ENCODE results near the gene CCDC97. TPM values are rescaled to one million over a fixed set of nuclear protein-coding genes. Genes with fewer than 3 reads are reported as not detected.
"Not testable (repeated sequence)": the region's sequence is repeated elsewhere in the genome, so short reads cannot be mapped to it uniquely, and the experiment has no call there.

Gene CCDC97
- total RNA-seq = 4.4 and 8.7 TPM in 2 replicates

GRCh38 chr19:41310033-41310831, at the start of gene CCDC97:
Gene CCDC97, plus strand, starts transcription at chr19:41310172. Its CDS starts 139 bp downstream, at chr19:41310311.
- DNase-seq (ENCODE audit: low read depth in 2 of 2) = peak; percentile 89 to 93

- DNase-seq (ENCODE audit: low read depth in 2 of 2) = peak in 1 of 2 donors; percentile 53
Measured at GRCh38 chr19:41261474-41262190, 48.3 kb upstream of the CCDC97 start.

- DNase-seq (ENCODE audit: low read depth in 2 of 2) = peak; percentile 67 to 80
Measured at GRCh38 chr19:41263042-41263849, 46.7 kb upstream of the CCDC97 start.

GRCh38 chr19:41263850-41264580, 46.0 kb upstream of the CCDC97 start, which contains the start of gene HNRNPUL1:
Gene HNRNPUL1, plus strand, starts transcription at chr19:41264372. Its CDS starts 132 bp downstream, at chr19:41264504.
- DNase-seq (ENCODE audit: low read depth in 2 of 2) = peak; percentile 100

- DNase-seq (ENCODE audit: low read depth in 2 of 2) = peak; percentile 31 to 44
Measured at GRCh38 chr19:41264581-41265394, 45.2 kb upstream of the CCDC97 start.

- DNase-seq (ENCODE audit: low read depth in 2 of 2) = peak; percentile 28 to 33
Measured at GRCh38 chr19:41265395-41266153, 44.4 kb upstream of the CCDC97 start.

GRCh38 chr19:41269055-41269454, 40.9 kb upstream of the CCDC97 start:
- no peak for DNase-seq (ENCODE audit: low read depth in 2 of 2)

- DNase-seq (ENCODE audit: low read depth in 2 of 2) = no peak
Measured at GRCh38 chr19:41269571-41269970, 40.4 kb upstream of the CCDC97 start.

- DNase-seq (ENCODE audit: low read depth in 2 of 2) = no peak
Measured at GRCh38 chr19:41273076-41273475, 36.9 kb upstream of the CCDC97 start.

- no peak for DNase-seq (ENCODE audit: low read depth in 2 of 2)
Measured at GRCh38 chr19:41274802-41275201, 35.2 kb upstream of the CCDC97 start.

- no peak for DNase-seq (ENCODE audit: low read depth in 2 of 2)
Measured at GRCh38 chr19:41276231-41276630, 33.7 kb upstream of the CCDC97 start.

GRCh38 chr19:41278478-41278877, 31.5 kb upstream of the CCDC97 start:
- DNase-seq (ENCODE audit: low read depth in 2 of 2) = no peak

GRCh38 chr19:41288673-41289530, 21.1 kb upstream of the CCDC97 start:
- DNase-seq (ENCODE audit: low read depth in 2 of 2) = no peak

GRCh38 chr19:41289814-41290213, 20.2 kb upstream of the CCDC97 start:
- not testable (repeated sequence) for DNase-seq (ENCODE audit: low read depth in 2 of 2)

GRCh38 chr19:41294393-41294792, 15.6 kb upstream of the CCDC97 start:
- no peak for DNase-seq (ENCODE audit: low read depth in 2 of 2)

- no peak for DNase-seq (ENCODE audit: low read depth in 2 of 2)
Measured at GRCh38 chr19:41295499-41295898, 14.5 kb upstream of the CCDC97 start.

GRCh38 chr19:41296433-41296871, 13.5 kb upstream of the CCDC97 start:
- DNase-seq (ENCODE audit: low read depth in 2 of 2) = no peak

- no peak for DNase-seq (ENCODE audit: low read depth in 2 of 2)
Measured at GRCh38 chr19:41297628-41298347, 12.2 kb upstream of the CCDC97 start.
